Subcutaneous abdominal adipose tissue (tissue), 5 donors: ENCODE data around the gene ATG16L1.

Experiments used
- H3K27ac ChIP-seq: one replicate; pipeline ENCODE4 v1.7.0; 2013; ENCODE audit warnings: low read depth, mild to moderate bottlenecking, inconsistent platforms, low read length, moderate library complexity
- H3K27me3 ChIP-seq, 5 donors: one replicate each; pipeline ENCODE4 v1.7.0; 2013; ENCODE audit warnings: low read length in 5 of 5, inconsistent platforms in 1 of 5; ENCODE audit not compliant: control insufficient read depth in 5 of 5, insufficient read depth in 4 of 5
- H3K36me3 ChIP-seq, 5 donors: one replicate each; pipeline ENCODE4 v1.7.0; 2013; ENCODE audit warnings: low read length in 5 of 5; ENCODE audit not compliant: control insufficient read depth in 5 of 5, insufficient read depth in 5 of 5
- H3K4me1 ChIP-seq, 5 donors: one replicate each; pipeline ENCODE4 v1.7.0; 2013; ENCODE audit warnings: low read length in 5 of 5, mild to moderate bottlenecking in 3 of 5, moderate library complexity in 1 of 5; ENCODE audit not compliant: control insufficient read depth in 5 of 5, insufficient read depth in 5 of 5
- H3K4me3 ChIP-seq, 5 donors: one replicate each; pipeline ENCODE4 v1.7.0; 2013; ENCODE audit warnings: low read length in 5 of 5, low read depth in 1 of 5
- H3K9ac ChIP-seq, 5 donors: one replicate each; pipeline ENCODE4 v1.7.0; 2013; ENCODE audit warnings: low read length in 5 of 5, mild to moderate bottlenecking in 4 of 5, moderate library complexity in 3 of 5
- H3K9me3 ChIP-seq, 5 donors: one replicate each; pipeline ENCODE4 v1.7.0; 2013; ENCODE audit warnings: low read length in 5 of 5; ENCODE audit not compliant: control insufficient read depth in 5 of 5
- donor health status: healthy.
- donor health status: healthy.
- donor health status: healthy.
- donor health status: healthy.
- donor health status: healthy.

Gene ATG16L1

GRCh38 chr2:233321166-233321565 lies 69.7 kb downstream of the ATG16L1 start:
- H3K4me1 ChIP-seq: no peaks in the 10 kb centered on the region
- H3K9ac ChIP-seq: no peak overlapping the region
- H3K27me3 ChIP-seq: peaks cover 0 to 9% (median 7%) of the 10 kb centered on the region in 5 donors
- no peaks in the 10 kb centered on the region for H3K9me3 ChIP-seq
- no peak overlapping the region for H3K4me3 ChIP-seq
- no peaks in the 10 kb centered on the region for H3K36me3 ChIP-seq
- H3K27ac ChIP-seq: no peak overlapping the region

- no peak overlapping the region for H3K27ac ChIP-seq
- no peak overlapping the region for H3K4me3 ChIP-seq
- H3K27me3 ChIP-seq: peaks cover 0 to 9% (median 7%) of the 10 kb centered on the region in 5 donors
- no peaks in the 10 kb centered on the region for H3K36me3 ChIP-seq
- H3K9ac ChIP-seq: no peak overlapping the region
- no peaks in the 10 kb centered on the region for H3K9me3 ChIP-seq
- no peaks in the 10 kb centered on the region for H3K4me1 ChIP-seq
Measured at GRCh38 chr2:233323851-233324250, 72.4 kb downstream of the ATG16L1 start.

DNA sequence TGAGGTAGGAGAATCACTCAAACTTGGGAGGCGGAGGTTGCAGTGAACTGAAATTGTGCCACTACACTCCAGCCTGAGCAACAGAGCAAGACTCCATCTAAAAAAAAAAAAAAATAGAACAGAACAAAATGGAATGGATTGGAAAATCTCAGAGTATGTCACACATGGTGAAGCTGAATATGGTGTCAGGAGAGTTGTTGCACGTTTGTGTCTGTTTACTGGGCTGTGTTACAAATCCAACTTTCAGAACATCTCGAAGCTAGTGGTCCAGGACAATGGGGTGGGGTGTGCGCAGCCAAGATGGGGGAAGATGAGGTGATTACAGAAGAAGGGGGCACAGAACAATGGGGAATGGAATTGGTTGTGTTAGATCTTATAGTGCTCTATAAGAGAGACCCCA lies 73.8 kb downstream of the ATG16L1 start:
- no peak overlapping the region for H3K9ac ChIP-seq
- no peaks in the 10 kb centered on the region for H3K36me3 ChIP-seq
- H3K4me3 ChIP-seq: no peak overlapping the region
- H3K9me3 ChIP-seq: no peaks in the 10 kb centered on the region
- peaks cover 0 to 3% (median 0%) of the 10 kb centered on the region in 5 donors for H3K4me1 ChIP-seq
- H3K27me3 ChIP-seq: peaks cover 0 to 5% (median 4%) of the 10 kb centered on the region in 5 donors
- no peak overlapping the region for H3K27ac ChIP-seq

DNA sequence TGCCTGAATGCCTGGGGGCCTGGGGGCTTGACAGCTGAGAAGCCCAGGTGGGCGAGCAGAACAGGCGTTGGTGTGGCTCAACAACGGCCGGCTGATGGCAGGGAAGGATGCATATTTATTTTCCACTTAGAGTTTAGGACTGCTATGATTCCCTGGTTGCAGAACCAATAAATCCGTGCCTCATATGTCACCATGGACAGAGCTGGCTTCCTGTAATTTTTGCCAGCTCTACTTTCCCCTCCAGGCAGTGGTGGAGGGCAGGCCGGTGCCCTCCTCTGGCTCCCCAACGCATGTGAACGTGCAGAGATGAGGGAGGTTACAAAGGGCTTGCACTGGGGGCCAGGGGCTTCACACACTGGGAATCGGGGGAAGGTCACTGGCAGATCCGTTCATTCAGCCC lies 74.3 kb downstream of the ATG16L1 start:
- Histone ChIP-seq H3K36me3 (no peaks in the 10 kb centered on the region), H3K4me3 (no peak overlapping the region), H3K4me1 (peaks cover 0 to 3% (median 0%) of the 10 kb centered on the region in 5 donors), H3K9me3 (no peaks in the 10 kb centered on the region), H3K27ac (no peak overlapping the region), H3K9ac (no peak overlapping the region), H3K27me3 (peaks cover 0 to 5% (median 0%) of the 10 kb centered on the region in 5 donors)

DNA sequence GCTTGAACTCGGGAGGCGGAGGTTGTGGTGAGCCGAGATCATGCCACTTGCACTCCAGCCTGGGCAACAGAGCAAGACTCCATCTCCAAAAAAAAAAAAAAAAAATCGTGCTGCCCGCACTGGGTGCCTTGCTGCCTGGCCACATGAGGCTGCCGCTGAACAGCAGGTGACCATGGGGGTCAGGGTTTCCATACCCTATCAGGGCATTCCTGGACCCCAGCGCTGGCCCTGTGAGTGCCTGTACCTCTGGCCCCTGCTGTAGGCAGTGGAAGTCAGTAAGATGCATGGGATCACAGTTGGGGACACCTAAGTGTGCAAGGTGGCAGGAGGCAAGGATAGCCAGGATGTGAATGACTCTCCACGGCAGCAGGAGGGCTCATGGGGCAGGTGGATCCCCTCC lies 75.0 kb downstream of the ATG16L1 start:
- no peak overlapping the region for H3K4me3 ChIP-seq
- H3K27ac ChIP-seq: no peak overlapping the region
- peaks cover 0 to 9% (median 2%) of the 10 kb centered on the region in 5 donors for H3K4me1 ChIP-seq
- H3K27me3 ChIP-seq: peaks cover 0 to 5% (median 0%) of the 10 kb centered on the region in 5 donors
- no peaks in the 10 kb centered on the region for H3K36me3 ChIP-seq
- H3K9ac ChIP-seq: no peak overlapping the region
- H3K9me3 ChIP-seq: no peaks in the 10 kb centered on the region

GRCh38 chr2:233328922-233329321 lies 77.4 kb downstream of the ATG16L1 start:
- Histone ChIP-seq H3K4me1 (peaks cover 0 to 17% (median 2%) of the 10 kb centered on the region in 5 donors), H3K4me3 (no peak overlapping the region), H3K9me3 (no peaks in the 10 kb centered on the region), H3K36me3 (no peaks in the 10 kb centered on the region), H3K27ac (no peak overlapping the region), H3K9ac (no peak overlapping the region), H3K27me3 (peaks cover 0 to 4% (median 0%) of the 10 kb centered on the region in 5 donors)

DNA sequence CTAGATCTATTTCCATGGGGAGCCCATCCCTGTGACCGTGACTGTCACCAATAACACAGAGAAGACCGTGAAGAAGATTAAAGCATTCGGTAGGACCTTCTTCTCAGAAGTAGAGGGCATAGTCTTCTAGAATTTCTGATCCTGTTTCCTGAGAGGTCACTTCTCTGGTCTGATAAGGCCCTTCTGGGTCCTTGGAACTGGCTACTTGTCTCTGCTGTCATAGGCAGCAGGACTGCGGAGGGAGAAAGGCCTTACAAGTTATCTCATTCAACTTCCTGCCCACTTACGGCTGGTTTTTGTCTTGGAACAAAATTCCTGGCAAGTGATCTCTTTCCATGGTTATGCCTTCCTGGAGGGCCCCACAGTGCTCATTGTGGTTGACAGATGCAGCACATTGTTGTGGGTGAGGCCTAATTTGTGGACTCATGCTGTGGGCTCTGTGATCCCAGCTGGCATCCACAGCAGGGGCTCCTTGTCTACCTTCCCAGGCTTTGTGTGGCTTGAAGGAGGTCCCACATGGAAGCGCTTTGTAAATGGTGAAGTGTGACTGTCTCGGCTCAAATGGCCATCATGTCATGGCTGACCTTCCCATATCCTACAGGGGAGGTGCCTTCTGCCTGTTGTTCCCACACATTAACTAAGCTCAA lies 78.1 kb downstream of the ATG16L1 start:
- Histone ChIP-seq H3K4me1 (peaks cover 0 to 17% (median 2%) of the 10 kb centered on the region in 5 donors), H3K9me3 (no peaks in the 10 kb centered on the region), H3K27me3 (peaks cover 0 to 4% (median 0%) of the 10 kb centered on the region in 5 donors), H3K27ac (no peak overlapping the region), H3K9ac (no peak overlapping the region), H3K36me3 (no peaks in the 10 kb centered on the region), H3K4me3 (no peak overlapping the region)

DNA sequence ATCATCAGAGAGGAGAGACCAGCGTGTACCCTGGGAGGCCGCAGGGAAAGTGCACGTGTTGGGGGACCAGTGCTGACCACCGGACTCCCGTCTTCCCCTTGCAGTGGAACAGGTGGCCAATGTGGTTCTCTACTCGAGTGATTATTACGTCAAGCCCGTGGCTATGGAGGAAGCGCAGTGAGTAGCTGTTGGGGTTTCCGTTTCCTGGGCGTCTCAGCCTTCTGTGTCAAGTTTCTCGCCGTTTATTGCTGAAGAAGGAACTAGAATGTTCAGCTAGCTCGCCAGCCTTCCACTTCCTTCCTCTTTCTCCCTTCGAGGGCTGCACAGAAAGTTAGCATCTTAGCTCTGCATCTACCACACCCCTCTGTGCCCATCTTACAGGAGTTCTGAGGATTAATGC lies 80.1 kb downstream of the ATG16L1 start:
- Histone ChIP-seq H3K4me1 (peaks cover 0 to 17% (median 2%) of the 10 kb centered on the region in 5 donors), H3K27ac (peak overlapping the region; percentile 35), H3K9ac (no peak overlapping the region), H3K9me3 (no peaks in the 10 kb centered on the region), H3K4me3 (no peak overlapping the region), H3K27me3 (peaks cover 0 to 6% (median 0%) of the 10 kb centered on the region in 5 donors), H3K36me3 (no peaks in the 10 kb centered on the region)

DNA sequence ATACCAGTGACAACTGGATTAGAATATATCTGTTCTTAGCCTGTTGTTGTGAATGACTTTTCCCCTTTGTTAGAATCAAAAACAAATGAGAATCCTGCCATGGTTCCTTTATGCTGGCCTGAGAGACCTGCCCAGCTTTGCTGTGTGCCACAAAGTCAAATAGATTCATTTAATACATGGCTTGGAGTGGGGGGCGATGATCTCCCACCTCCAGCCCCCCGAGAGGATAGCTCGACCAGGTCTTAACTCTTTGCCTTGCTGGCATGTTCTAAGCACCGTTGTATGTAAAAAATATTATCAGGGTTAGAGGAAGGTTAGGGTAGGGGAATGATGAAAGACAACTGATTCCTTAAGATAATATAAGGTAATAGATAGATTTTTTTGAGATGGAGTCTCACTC lies 80.7 kb downstream of the ATG16L1 start:
- Histone ChIP-seq H3K27me3 (peaks cover 0 to 6% (median 0%) of the 10 kb centered on the region in 5 donors), H3K36me3 (no peaks in the 10 kb centered on the region), H3K27ac (peak overlapping the region; percentile 27), H3K9ac (no peak overlapping the region), H3K4me1 (peaks cover 0 to 17% (median 2%) of the 10 kb centered on the region in 5 donors), H3K9me3 (no peaks in the 10 kb centered on the region), H3K4me3 (no peak overlapping the region)

GRCh38 chr2:233334915-233335314 lies 83.4 kb downstream of the ATG16L1 start:
- no peaks in the 10 kb centered on the region for H3K9me3 ChIP-seq
- H3K4me3 ChIP-seq: no peak overlapping the region
- peaks cover 0 to 17% (median under 1%) of the 10 kb centered on the region in 5 donors for H3K4me1 ChIP-seq
- peaks cover 0 to 9% (median 4%) of the 10 kb centered on the region in 5 donors for H3K27me3 ChIP-seq
- no peaks in the 10 kb centered on the region for H3K36me3 ChIP-seq
- no peak overlapping the region for H3K9ac ChIP-seq
- H3K27ac ChIP-seq: no peak overlapping the region
